ENCODE measurements around the gene CHD9. TPM values are rescaled to one million over a fixed set of nuclear protein-coding genes. Genes with fewer than 3 reads are reported as not detected.

Gene CHD9
- total and polyA plus RNA-seq, 9 of the 15 experiments (the other 6 are each of a cell fraction or from before 2014, with no cell fraction given) = 29.0 to 69.3 (median 40.6) TPM

DNA sequence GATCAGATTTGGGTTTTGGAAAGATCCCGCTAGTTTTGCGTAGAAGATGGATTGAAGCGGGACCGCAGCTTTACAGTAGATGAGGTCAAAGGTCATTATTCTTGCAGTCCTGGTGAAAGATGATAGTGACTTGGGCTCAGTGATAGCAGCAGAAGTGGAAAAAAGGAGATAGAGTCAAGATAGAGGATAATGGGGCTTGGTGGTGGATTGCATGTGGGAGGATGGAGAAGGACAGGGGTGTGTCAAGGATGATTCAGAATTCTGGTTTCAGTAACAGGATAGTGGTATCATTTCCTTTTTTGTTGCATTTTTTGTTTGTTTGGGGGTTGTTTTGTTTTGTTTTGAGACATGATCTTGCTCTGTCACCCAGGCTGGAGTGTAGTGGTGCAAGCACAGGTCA is 30.7 kb upstream of the CHD9 start (continued):
- TF ChIP-seq JUND (IDR thresholded peaks at IDR 0.05; ENCODE audit: borderline replicate concordance, low read depth, low read length) (peak; percentile 56; the same call in 1 of the 2 replicates), JUND (tag; IDR thresholded peaks at IDR 0.05; ENCODE audit: borderline replicate concordance, low read depth, low read length) (peak; percentile 15; the same call in 1 of the 3 replicates), NR2C2 (CRISPR knock-in tag; IDR thresholded peaks at IDR 0.05) (0 out of 2 replicates have a peak, but pooled peaks have one; percentile 44), NR2C2 (tag; IDR thresholded peaks at IDR 0.05) (peak; percentile 80), SUPT5H (IDR thresholded peaks at IDR 0.05) (no peak), EP300 (IDR thresholded peaks at IDR 0.05; ENCODE audit: low read length) (peak; percentile 51), POU5F1 (IDR thresholded peaks at IDR 0.05; ENCODE audit: borderline replicate concordance, low read depth, low read length, partially characterized antibody) (no peak), TFAM (CRISPR knock-in tag; conservative IDR thresholded peaks at IDR 0.05) (no peak), C11orf30 (IDR thresholded peaks at IDR 0.05; ENCODE audit: low read depth) (no peak), ZNF217 (CRISPR knock-in tag; IDR thresholded peaks at IDR 0.05) (no peak), NCOR1 (IDR thresholded peaks at IDR 0.05) (peak; percentile 63), TAF1 (IDR thresholded peaks at IDR 0.05; ENCODE audit: control insufficient read depth, extremely low read depth, insufficient read depth, low read length, severe bottlenecking) (no peak), DMBX1 (CRISPR knock-in tag; IDR thresholded peaks at IDR 0.05; ENCODE audit: borderline replicate concordance) (no peak), TEAD4 (IDR thresholded peaks at IDR 0.05; ENCODE audit: low read length) (peak; percentile 63), TEAD4 (CRISPR knock-in tag; IDR thresholded peaks at IDR 0.05; ENCODE audit: borderline replicate concordance) (no peak), TRIM24 (IDR thresholded peaks at IDR 0.05) (peak in 1 of 2 experiments; percentile 61; a peak in 1 of 4 replicates), BCOR (IDR thresholded peaks at IDR 0.05) (peak; percentile 52; the same call in 1 of the 2 replicates), MECOM (CRISPR knock-in tag; IDR thresholded peaks at IDR 0.05) (no peak; the same call in 1 of the 2 replicates), RB1 (IDR thresholded peaks at IDR 0.05; ENCODE audit: low read depth) (no peak), HDAC1 (IDR thresholded peaks at IDR 0.05) (peak in 1 of 2 experiments; percentile 89; a peak in 2 of 4 replicates), KLF13 (tag; IDR thresholded peaks at IDR 0.05; ENCODE audit: borderline replicate concordance, low read depth) (no peak), PYGO2 (tag; IDR thresholded peaks at IDR 0.05) (no peak), ZNF134 (CRISPR knock-in tag; conservative IDR thresholded peaks at IDR 0.05) (no peak)
- TF ChIP-seq, protein P1, sequence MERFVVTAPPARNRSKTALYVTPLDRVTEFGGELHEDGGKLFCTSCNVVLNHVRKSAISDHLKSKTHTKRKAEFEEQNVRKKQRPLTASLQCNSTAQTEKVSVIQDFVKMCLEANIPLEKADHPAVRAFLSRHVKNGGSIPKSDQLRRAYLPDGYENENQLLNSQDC (CRISPR knock-in tag; IDR thresholded peaks at IDR 0.05) = no peak
- TF ChIP-seq, protein P2, sequence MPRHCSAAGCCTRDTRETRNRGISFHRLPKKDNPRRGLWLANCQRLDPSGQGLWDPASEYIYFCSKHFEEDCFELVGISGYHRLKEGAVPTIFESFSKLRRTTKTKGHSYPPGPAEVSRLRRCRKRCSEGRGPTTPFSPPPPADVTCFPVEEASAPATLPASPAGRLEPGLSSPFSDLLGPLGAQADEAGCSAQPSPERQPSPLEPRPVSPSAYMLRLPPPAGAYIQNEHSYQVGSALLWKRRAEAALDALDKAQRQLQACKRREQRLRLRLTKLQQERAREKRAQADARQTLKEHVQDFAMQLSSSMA (CRISPR knock-in tag; IDR thresholded peaks at IDR 0.05) = no peak
